Measurements from ENCODE around the gene PSMB7.

DNA sequence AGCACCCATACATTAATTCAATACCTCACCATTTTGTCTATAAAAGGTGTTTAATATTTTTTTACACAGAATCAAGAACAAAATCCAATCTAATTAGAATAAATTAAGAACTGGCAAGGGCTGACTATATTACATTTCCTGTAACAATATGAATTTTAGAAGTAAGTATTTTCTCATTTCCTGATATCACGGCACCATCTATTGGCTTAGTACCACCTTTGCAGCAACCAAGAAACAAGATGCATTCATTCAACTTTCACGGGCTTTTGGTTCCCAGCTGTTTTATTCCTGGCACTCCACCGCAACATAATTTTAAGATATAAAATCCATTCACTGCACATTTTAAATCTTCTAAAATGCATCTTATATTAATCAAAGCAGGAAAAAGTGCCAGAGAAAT lies 20.6 kb downstream of the PSMB7 start:
- no peak; the same call in 1 of the 2 replicates for TF ChIP-seq CTCF (conservative IDR thresholded peaks at IDR 0.05)
- TF ChIP-seq ZFX (IDR thresholded peaks at IDR 0.05) = no peak
